ENCODE data around the gene LPP. TPM values are rescaled to one million over a fixed set of nuclear protein-coding genes. Genes with fewer than 3 reads are reported as not detected.
A peak's percentile ranks its signal among the peaks of the same experiment; 100 is the strongest.

The LPP gene
- total RNA-seq, 1 experiment from 2014 or later: 264 TPM

DNA sequence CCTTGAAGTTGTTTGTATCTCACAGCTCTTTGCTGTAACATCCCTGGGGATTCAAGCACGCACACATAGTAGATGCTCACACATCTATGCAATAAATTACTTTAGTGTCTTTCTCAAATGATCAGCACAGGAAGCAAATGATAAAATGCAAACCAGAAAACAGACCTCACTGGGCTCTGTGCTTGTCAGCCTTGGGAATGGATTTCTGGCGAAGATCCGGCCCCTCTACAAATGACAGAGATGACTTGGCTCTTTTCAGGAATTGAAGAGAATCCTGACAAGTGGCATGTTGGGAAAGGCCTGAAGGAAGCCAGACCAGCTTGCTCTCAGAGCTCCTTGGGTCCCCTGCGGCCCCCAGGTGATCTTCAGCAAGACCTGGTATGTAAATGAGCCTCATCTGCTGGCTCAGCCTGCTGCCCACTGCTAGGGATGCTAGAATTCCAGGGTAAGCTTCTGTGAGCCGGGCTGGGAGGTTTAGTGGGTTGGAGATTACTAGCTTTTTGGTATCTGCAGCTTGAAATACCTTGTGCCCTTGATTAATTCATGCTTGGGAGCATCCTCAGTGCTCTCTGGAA, 54.1 kb downstream of the LPP start:
- Mint-ChIP-seq H3K4me3 (ENCODE audit: low read depth, unreplicated experiment) (no peak overlapping the region), H3K4me1 (ENCODE audit: low read depth, unreplicated experiment) (peaks cover 44% of the 10 kb centered on the region), H3K27me3 (ENCODE audit: unreplicated experiment) (no peaks in the 10 kb centered on the region), H3K9me3 (ENCODE audit: low read depth, unreplicated experiment) (no peaks in the 10 kb centered on the region), H3K27ac (ENCODE audit: unreplicated experiment) (no peak overlapping the region), H3K36me3 (ENCODE audit: insufficient read depth, unreplicated experiment) (peaks cover 21% of the 10 kb centered on the region)
- intact Hi-C loops (cut with micrococcal nuclease; ENCODE audit: unreplicated experiment): no loop called here
- no TSS peak for BruUV-seq (replicated peaks)
- CTCF ChIA-PET: interaction anchor here (0.8 kb wide), 2 partner anchors 72 to 747 kb away, joined by 3 to 4 read pairs; no protein-coding TSS in a partner anchor
- TF ChIP-seq, protein P1, sequence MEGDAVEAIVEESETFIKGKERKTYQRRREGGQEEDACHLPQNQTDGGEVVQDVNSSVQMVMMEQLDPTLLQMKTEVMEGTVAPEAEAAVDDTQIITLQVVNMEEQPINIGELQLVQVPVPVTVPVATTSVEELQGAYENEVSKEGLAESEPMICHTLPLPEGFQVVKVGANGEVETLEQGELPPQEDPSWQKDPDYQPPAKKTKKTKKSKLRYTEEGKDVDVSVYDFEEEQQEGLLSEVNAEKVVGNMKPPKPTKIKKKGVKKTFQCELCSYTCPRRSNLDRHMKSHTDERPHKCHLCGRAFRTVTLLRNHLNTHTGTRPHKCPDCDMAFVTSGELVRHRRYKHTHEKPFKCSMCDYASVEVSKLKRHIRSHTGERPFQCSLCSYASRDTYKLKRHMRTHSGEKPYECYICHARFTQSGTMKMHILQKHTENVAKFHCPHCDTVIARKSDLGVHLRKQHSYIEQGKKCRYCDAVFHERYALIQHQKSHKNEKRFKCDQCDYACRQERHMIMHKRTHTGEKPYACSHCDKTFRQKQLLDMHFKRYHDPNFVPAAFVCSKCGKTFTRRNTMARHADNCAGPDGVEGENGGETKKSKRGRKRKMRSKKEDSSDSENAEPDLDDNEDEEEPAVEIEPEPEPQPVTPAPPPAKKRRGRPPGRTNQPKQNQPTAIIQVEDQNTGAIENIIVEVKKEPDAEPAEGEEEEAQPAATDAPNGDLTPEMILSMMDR (IDR thresholded peaks at IDR 0.05; ENCODE audit: unreplicated experiment): no peak
- no peak for DNase-seq

DNA sequence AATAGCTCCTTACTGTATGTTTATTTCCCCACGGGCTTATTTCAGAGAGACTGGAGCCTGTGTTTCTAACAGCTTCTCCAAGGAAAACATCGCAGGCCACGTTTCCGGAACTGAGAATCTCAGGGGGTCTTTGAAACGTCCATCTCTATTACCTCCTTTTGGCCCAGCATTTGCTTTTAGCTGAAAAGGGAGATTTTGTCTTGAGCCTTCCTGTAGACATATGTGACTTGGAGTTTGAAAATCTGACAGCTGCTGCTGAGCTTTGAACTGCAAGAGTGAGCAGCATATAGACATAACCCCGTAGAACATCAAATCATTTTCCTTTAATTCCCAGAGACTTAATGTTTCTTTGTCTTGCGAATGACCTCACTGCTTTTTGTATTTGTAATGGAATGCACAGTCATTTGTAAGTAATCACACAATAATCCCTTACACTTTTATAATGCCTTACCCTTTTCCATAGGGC, 54.6 kb downstream of the LPP start:
- H3K4me1 Mint-ChIP-seq (ENCODE audit: low read depth, unreplicated experiment): peaks cover 49% of the 10 kb centered on the region
- H3K4me3 Mint-ChIP-seq (ENCODE audit: low read depth, unreplicated experiment): no peak overlapping the region
- CTCF ChIA-PET: interaction anchor here (0.8 kb wide), 2 partner anchors 71 to 746 kb away, joined by 3 to 4 read pairs; no protein-coding TSS in a partner anchor
- H3K27me3 Mint-ChIP-seq (ENCODE audit: unreplicated experiment): no peaks in the 10 kb centered on the region
- intact Hi-C loops (cut with micrococcal nuclease; ENCODE audit: unreplicated experiment): no loop called here
- no peak overlapping the region for H3K27ac Mint-ChIP-seq (ENCODE audit: unreplicated experiment)
- no peak for DNase-seq
- H3K9me3 Mint-ChIP-seq (ENCODE audit: low read depth, unreplicated experiment): no peaks in the 10 kb centered on the region
- TF ChIP-seq, protein P1 (IDR thresholded peaks at IDR 0.05; ENCODE audit: unreplicated experiment): no peak
- no TSS peak for BruUV-seq (replicated peaks)
- H3K36me3 Mint-ChIP-seq (ENCODE audit: insufficient read depth, unreplicated experiment): peaks cover 21% of the 10 kb centered on the region

DNA sequence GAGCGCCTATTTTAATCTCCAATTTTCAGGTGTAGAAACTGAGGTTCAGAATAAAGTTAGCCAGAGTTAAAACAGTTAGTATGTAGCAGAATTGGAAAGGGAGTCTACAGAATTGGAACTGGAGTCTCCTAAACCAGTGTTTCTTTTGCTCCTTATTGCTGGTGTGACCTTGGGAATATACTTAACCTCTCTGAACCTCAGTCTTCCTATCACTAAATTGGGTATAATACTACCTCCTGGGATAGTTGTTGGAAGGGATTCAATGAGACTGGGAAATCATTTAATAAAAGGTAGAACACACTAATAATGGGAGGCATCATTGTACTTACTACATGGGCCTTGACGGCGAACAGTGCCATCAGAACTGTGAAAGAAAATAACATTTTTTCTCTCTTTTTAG, 55.1 kb downstream of the LPP start:
- H3K4me3 Mint-ChIP-seq (ENCODE audit: low read depth, unreplicated experiment): no peak overlapping the region
- DNase-seq: no peak
- intact Hi-C loops (cut with micrococcal nuclease; ENCODE audit: unreplicated experiment): no loop called here
- H3K9me3 Mint-ChIP-seq (ENCODE audit: low read depth, unreplicated experiment): no peaks in the 10 kb centered on the region
- peaks cover 51% of the 10 kb centered on the region for H3K4me1 Mint-ChIP-seq (ENCODE audit: low read depth, unreplicated experiment)
- H3K27ac Mint-ChIP-seq (ENCODE audit: unreplicated experiment): no peak overlapping the region
- H3K27me3 Mint-ChIP-seq (ENCODE audit: unreplicated experiment): no peaks in the 10 kb centered on the region
- peaks cover 21% of the 10 kb centered on the region for H3K36me3 Mint-ChIP-seq (ENCODE audit: insufficient read depth, unreplicated experiment)
- TF ChIP-seq, protein P1 (IDR thresholded peaks at IDR 0.05; ENCODE audit: unreplicated experiment): no peak
- CTCF ChIA-PET: interaction anchor here (0.6 kb wide), 1 partner anchor 1341 kb away, joined by 3 read pairs; no protein-coding TSS in a partner anchor
- BruUV-seq (replicated peaks): no TSS peak

DNA sequence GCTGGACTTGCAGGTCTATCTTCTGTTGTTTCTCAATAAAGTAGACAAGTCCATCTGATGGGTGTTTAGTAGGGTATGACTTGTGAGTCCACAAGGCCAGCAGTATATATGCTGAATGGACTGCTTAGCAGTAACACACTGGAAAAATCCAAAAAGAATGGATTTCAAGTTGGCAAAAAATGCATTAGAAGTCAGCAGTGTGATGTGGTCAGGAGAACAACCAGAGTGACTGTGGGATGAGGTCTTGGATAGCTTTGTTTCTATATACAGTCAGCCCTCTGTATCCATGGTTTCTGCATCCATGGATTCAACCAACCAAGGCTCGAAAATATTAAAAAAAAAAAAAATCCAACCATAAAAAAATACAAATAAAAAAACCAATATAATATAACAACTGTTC, 55.8 kb downstream of the LPP start:
- Mint-ChIP-seq H3K4me1 (ENCODE audit: low read depth, unreplicated experiment) (peaks cover 51% of the 10 kb centered on the region), H3K9me3 (ENCODE audit: low read depth, unreplicated experiment) (no peaks in the 10 kb centered on the region), H3K4me3 (ENCODE audit: low read depth, unreplicated experiment) (no peak overlapping the region), H3K27ac (ENCODE audit: unreplicated experiment) (peak overlapping the region; percentile 12), H3K36me3 (ENCODE audit: insufficient read depth, unreplicated experiment) (peaks cover 26% of the 10 kb centered on the region), H3K27me3 (ENCODE audit: unreplicated experiment) (no peaks in the 10 kb centered on the region)
- intact Hi-C loops (cut with micrococcal nuclease; ENCODE audit: unreplicated experiment): no loop called here
- CTCF ChIA-PET: interaction anchor here (0.5 to 0.6 kb wide), 3 partner anchors 60 to 1341 kb away, joined by 3 to 6 read pairs (median 5); no protein-coding TSS in a partner anchor
- no TSS peak for BruUV-seq (replicated peaks)
- DNase-seq: no peak
- TF ChIP-seq, protein P1 (IDR thresholded peaks at IDR 0.05; ENCODE audit: unreplicated experiment): no peak
